ENCODE measurements around the gene SMAD6. TPM values are rescaled to one million over a fixed set of nuclear protein-coding genes. Genes with fewer than 3 reads are reported as not detected.

The SMAD6 gene
- total and polyA plus RNA-seq, 9 of the 15 experiments (the other 6 are each of a cell fraction or from before 2014, with no cell fraction given): 0.10 to 15.5 (median 3.7) TPM

- no peak overlapping the region for H3K4me3 ChIP-seq
- peak overlapping the region; percentile 90 for H3K27ac ChIP-seq (ENCODE audit: extremely low read depth, low read depth, low read length)
- H4K20me1 ChIP-seq (replicated peaks; ENCODE audit: control insufficient read depth, insufficient read depth, low read length): peaks cover 3% of the 10 kb centered on the region; the same call in 1 of the 2 replicates
- FAIRE-seq (peak; percentile 66), ATAC-seq (peak; percentile 91), DNase-seq (ENCODE audit: extremely low read depth in 1 of 4, low spot score in 3 of 4) (peak; percentile 88 to 94 (median 92))
- intact Hi-C loops (cut with micrococcal nuclease): loop anchor here (5.0 kb wide), 1 partner anchor 46 kb away; no protein-coding TSS in a partner anchor
- no TSS peak for BruUV-seq (replicated peaks)
- H3K36me3 ChIP-seq (ENCODE audit: control insufficient read depth, insufficient read depth, low read length): peaks cover 79% of the 10 kb centered on the region
- H2AFZ ChIP-seq (ENCODE audit: low read depth, low read length): peak overlapping the region; percentile 54; the same call in 1 of the 2 replicates
- H3K9ac ChIP-seq (ENCODE audit: insufficient read depth in 1 of 2, low read depth in 2 of 2, low read length in 2 of 2): peak overlapping the region; percentile 68 to 86
- 40% methylated on average over 18 of the region's 27 CpGs for WGBS (ENCODE audit: insufficient coverage, low coverage, missing lambda C conversion rate)
- ChIA-PET POLR2A (interaction anchor here (0.6 to 2.1 kb wide), 10 partner anchors 9 to 581 kb away, joined by 3 to 12 read pairs (median 3); partner anchors contain the start of genes AAGAB, IQCH and SMAD6), CTCF (ENCODE audit: low intra/inter-chr PET ratio) (no interaction called here)
- H3K9me1 ChIP-seq (ENCODE audit: control insufficient read depth, insufficient read depth, low read length): no peaks in the 10 kb centered on the region
- H3K4me1 ChIP-seq (replicated peaks in 1 of 2; ENCODE audit: control insufficient read depth in 2 of 2, insufficient read depth in 2 of 2, low read length in 2 of 2): peaks cover 32 to 40% of the 10 kb centered on the region in 2 experiments
- H3K4me2 ChIP-seq (ENCODE audit: insufficient read depth, low read length): peak overlapping the region; percentile 58; the same call in 1 of the 2 replicates
- H3K79me2 ChIP-seq (ENCODE audit: control insufficient read depth, insufficient read depth, low read length): peaks cover 31% of the 10 kb centered on the region
- in situ Hi-C loops (cut with MboI): no loop called here
- H3K27me3 ChIP-seq (ENCODE audit: control insufficient read depth in 2 of 2, insufficient read depth in 2 of 2, low read length in 2 of 2): no peaks in the 10 kb centered on the region
- no peaks in the 10 kb centered on the region for H3K9me3 ChIP-seq (replicated peaks; ENCODE audit: control insufficient read depth, insufficient read depth, low read depth, low read length)
- TF ChIP-seq ZNF140 (CRISPR knock-in tag; IDR thresholded peaks at IDR 0.05) (no peak), ZNF780A (CRISPR knock-in tag; IDR thresholded peaks at IDR 0.05) (no peak), CHD7 (IDR thresholded peaks at IDR 0.05; ENCODE audit: low read depth, low read length) (no peak), KLF6 (CRISPR knock-in tag; IDR thresholded peaks at IDR 0.05; ENCODE audit: borderline replicate concordance) (no peak), GTF2F1 (IDR thresholded peaks at IDR 0.05; ENCODE audit: low read depth, low read length) (no peak), GTF2A2 (tag; IDR thresholded peaks at IDR 0.05) (no peak), DEAF1 (CRISPR knock-in tag; IDR thresholded peaks at IDR 0.05) (no peak)
Measured at GRCh38 chr15:66673410-66674322, 28.4 kb upstream of the SMAD6 start.

Measured in K562 (cell line).